ENCODE results near the gene MANEAL.

The MANEAL gene

DNA sequence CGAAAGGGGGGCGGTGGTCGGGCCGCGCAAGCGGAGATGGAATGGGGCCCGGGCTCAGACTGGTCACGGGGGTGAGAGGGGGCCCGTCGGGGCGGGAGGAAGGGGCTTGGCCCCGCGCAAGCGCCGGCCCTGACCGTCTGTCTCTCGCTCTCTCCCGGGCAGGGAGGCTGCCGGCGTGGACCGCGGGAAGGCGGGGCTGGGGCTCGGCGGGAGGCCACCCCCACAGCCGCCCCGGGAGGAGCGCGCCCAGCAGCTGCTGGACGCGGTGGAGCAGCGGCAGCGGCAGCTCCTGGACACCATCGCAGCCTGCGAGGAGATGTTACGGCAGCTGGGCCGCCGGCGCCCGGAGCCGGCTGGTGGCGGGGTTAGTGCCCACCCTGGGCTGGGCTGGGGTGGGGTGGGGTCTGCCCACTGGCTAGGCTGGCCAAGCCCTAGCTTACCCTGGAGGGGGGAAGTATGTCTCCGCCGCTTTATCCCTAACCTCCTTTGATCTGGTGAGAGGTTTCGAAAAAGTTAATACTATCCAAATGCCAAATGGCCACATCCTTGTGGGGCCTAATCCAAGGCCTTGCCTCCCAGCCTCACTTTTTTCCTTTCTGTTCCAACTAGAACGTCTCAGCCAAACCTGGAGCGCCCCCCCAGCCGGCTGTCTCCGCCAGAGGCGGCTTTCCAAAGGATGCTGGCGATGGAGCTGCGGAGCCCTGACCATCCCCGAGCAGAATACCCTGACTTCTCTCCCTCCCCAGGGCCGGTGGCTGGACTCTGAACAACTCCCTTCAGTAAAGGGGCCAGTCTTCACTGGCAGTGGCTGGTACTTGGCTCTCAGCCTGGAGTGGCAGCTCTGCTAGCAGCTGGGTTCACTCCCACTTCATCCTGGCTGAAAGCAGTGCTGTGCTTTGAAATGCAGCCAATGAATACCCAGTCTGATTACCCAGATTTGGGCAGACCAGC lies 15.0 kb downstream of the MANEAL start:
- peak in 1 of 2 donors; percentile 22 for DNase-seq
- Mint-ChIP-seq H3K27ac (peak overlapping the region; percentile 98 to 99), H3K27me3 (no peaks in the 10 kb centered on the region), H3K9me3 (no peaks in the 10 kb centered on the region), H3K4me1 (peaks cover 61% of the 10 kb centered on the region), H3K4me3 (peak overlapping the region; percentile 96 to 100)
- ATAC-seq = peak; percentile 72

DNA sequence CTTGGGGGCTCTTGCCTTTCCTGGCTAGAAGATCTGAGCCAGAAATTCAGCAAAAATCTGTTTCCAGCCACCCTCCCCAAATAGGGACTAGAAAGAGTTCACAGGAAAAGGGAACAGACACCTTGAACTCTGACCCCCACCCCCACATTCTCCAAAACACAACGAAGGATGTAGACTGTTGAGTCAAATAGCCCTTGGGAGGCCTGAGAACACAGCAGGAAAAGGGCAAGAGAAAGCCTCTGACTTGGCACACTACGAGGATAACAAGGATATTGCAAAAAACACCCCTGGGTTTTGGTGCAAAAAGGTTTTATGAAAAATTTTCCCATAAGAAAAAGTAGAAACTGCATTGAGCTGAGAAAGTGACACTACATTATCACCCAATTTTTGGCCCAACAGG lies 16.3 kb downstream of the MANEAL start:
- H3K4me3 Mint-ChIP-seq = no peak overlapping the region
- no peaks in the 10 kb centered on the region for H3K27me3 Mint-ChIP-seq
- no peak for DNase-seq
- H3K4me1 Mint-ChIP-seq = peaks cover 53% of the 10 kb centered on the region
- no peaks in the 10 kb centered on the region for H3K9me3 Mint-ChIP-seq
- no peak for ATAC-seq
- no peak overlapping the region for H3K27ac Mint-ChIP-seq

DNA sequence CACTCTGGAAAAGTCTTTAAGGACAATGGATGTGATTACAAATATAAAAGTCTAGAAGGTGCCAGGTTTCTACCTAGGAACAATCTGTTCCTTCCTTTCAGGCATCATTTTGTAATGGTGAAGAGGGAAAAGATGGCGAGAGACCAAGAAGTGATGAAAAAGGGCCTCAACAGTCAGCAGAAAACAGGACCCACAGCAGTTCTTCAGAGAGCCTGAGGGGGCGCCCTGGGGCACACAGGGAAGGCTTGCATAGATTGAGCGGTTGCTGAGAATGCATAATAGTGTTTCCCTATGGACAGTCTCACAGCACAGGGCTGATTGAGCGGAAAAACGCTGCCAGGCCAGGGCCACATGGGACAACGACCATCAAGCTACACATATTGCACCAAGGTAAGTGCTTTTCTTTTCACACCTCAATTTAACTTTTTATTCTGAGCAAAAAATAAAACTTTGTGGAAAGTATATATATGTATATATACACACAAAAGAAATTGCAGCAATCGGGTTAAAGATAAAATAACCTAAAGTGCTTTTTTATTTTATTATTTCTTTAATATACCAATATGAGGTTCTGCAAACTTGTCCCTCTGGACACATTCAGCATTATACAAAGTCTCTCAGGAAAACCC lies 17.5 kb downstream of the MANEAL start:
- no peaks in the 10 kb centered on the region for H3K27me3 Mint-ChIP-seq
- DNase-seq (peak; percentile 59 to 66), ATAC-seq (no peak)
- peaks cover 49% of the 10 kb centered on the region for H3K4me1 Mint-ChIP-seq
- no peak overlapping the region for H3K4me3 Mint-ChIP-seq
- H3K27ac Mint-ChIP-seq = no peak overlapping the region
- no peaks in the 10 kb centered on the region for H3K9me3 Mint-ChIP-seq

DNA sequence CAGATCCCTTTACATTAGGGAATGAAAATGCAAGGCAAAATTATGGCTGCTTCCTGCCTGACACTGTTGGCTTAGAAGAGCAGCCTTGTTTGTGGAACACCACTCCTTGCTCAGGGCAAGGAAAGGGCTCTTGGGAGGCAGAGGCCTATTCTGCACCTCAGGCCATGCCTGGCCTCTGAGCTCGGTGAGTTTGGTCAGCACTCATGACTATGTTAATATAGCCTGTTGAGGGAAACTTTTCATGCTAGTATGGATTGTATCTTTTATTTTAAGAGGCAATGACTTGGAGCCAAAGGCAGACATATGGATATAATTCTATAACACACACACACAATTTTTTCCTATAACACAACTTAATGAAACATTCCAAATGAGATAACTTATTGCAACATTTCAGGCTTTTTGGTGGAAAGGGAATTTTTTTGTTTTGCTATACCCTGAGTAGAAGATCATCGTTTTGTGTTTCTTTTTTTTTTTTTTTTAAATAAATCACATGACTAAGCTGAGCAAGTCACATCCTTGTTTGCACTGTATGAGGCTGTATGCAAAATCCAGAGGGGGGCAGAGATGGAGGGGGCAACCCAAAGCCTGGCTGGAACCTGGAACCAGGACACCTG lies 20.0 kb downstream of the MANEAL start:
- no peaks in the 10 kb centered on the region for H3K27me3 Mint-ChIP-seq
- H3K4me3 Mint-ChIP-seq = no peak overlapping the region
- H3K27ac Mint-ChIP-seq = no peak overlapping the region
- DNase-seq = no peak
- H3K9me3 Mint-ChIP-seq = no peaks in the 10 kb centered on the region
- peaks cover 32% of the 10 kb centered on the region for H3K4me1 Mint-ChIP-seq
- no peak for ATAC-seq

DNA sequence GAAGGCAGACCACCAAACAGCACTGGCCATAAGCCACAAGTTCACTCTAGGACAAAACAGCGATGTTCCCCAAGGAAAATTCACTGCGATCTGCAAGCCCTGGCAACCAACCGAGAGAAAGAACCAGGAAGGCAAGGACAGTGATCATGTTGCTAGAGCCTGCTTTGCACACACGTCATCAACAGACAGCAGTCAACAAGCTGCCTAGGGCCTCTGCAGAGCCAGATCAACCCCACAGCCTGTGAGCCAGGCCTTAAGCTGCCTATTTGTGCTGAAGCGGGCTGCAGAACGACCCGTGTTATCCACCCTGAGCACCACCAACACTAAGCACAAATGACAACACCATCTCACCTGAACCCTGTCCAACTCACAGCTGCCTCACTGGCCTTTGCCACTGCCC lies 20.6 kb downstream of the MANEAL start:
- Mint-ChIP-seq H3K27me3 (no peaks in the 10 kb centered on the region), H3K9me3 (no peaks in the 10 kb centered on the region), H3K27ac (no peak overlapping the region), H3K4me1 (peaks cover 26% of the 10 kb centered on the region), H3K4me3 (no peak overlapping the region)
- no peak for DNase-seq
- ATAC-seq = no peak

DNA sequence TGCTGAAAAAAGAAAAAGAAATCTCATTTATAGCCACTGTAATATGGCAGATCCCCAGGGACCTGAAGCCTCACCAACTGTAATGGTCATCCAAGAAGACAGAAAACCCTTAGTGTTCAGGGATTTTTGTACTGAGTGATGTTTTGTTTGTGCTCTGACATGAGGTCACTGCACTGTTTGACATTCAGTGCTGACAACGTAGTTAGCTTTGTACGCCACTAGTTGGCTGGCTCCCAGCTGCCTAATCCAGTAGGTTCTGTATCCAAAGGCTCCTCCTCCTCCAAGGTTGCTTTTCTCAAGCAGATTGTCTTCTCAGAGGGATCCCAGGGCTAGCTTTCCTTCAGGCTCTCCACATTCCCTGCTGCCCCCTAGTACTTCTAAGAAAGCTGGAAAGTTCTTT lies 23.8 kb downstream of the MANEAL start:
- DNase-seq (no peak), ATAC-seq (no peak)
- Mint-ChIP-seq H3K27me3 (no peaks in the 10 kb centered on the region), H3K9me3 (no peaks in the 10 kb centered on the region), H3K27ac (peak overlapping the region in 1 of 2 donors; percentile 84), H3K4me1 (no peaks in the 10 kb centered on the region), H3K4me3 (no peak overlapping the region)

DNA sequence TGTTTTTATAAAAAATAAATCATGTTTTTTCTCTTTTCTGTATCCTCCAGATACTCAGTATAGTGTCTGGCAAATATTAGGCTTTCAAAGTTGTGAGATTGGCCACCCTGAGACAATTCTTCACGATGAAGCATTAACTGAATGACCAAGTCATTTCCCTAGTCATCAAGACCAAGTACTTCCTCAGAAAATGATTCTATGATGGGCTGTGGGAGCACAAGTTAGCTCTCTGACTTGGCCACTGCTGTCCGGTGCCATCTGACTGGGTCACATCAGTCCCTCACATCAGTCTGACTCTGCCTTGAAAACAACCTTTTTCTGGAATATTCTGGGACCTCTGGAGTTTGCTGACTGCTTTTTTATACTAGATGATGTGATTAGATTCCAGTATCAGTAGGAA lies 27.8 kb downstream of the MANEAL start:
- Mint-ChIP-seq H3K27ac (no peak overlapping the region), H3K27me3 (no peaks in the 10 kb centered on the region), H3K9me3 (no peaks in the 10 kb centered on the region), H3K4me3 (no peak overlapping the region), H3K4me1 (peaks cover 17% of the 10 kb centered on the region)
- ATAC-seq = no peak
- no peak for DNase-seq

DNA sequence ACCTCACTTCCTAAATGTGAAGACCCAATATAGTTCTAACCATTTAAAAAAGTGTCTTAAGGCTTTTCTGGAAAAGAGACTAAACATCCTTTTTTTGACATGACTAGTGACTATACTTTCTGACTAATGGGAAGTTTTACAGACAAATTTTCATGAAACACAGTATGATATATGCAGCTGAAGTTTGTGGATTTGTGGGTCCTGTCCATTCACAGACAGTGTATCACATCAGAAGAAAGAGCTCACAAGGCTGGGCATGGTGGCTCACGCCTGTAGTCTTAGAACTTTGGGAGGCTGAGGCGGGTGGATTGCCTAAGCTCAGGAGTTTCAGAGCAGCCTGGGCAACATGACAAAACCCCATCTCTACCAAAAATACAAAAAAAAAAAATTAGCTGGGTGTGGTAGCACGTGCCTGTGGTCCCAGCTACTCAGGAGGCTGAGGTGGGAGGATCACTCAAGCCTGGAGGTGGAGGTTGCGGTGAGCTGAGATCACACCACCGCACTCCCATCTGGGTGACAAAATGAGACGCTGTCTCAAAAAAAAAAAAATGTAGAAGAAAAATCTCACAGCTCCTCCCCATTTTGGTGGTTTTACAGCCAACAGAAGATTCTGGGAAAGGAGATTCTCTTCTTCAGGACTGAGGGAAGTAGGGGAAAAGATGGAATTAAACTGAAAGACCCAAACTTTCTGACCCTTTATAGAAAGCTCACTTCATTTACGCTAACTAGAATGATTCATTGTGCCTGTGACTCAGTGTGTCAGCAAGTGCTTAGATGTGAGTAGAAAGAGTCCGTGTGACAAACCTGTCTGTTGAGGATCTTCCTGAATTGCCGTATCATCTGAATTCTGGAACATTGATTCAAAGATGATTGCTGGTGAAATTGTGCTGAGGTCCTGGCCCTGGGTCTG lies 29.5 kb downstream of the MANEAL start:
- H3K4me1 Mint-ChIP-seq = peaks cover 17% of the 10 kb centered on the region
- no peaks in the 10 kb centered on the region for H3K27me3 Mint-ChIP-seq
- no peak for DNase-seq
- H3K4me3 Mint-ChIP-seq = no peak overlapping the region
- no peak overlapping the region for H3K27ac Mint-ChIP-seq
- no peaks in the 10 kb centered on the region for H3K9me3 Mint-ChIP-seq
- no peak for ATAC-seq

DNA sequence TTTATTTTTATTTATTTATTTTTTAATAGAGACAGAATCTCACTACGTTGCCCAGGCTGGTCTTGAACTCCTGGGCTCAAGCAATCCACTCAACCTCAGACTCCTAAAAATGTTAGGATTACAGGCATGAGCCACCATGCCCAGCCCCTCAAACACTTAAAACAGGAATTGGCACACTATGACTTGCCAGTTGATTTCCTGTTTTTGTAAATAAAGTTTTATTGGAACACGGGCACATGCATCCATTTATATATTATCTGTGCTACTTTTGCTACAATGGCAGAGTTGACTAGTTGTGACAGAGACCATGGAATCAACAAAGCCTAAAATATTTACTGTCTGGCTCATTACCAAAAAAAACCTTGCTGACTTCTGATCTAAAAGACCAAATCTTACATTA lies 30.4 kb downstream of the MANEAL start:
- DNase-seq (no peak), ATAC-seq (no peak)
- Mint-ChIP-seq H3K27ac (no peak overlapping the region), H3K4me1 (peaks cover 17% of the 10 kb centered on the region), H3K9me3 (no peaks in the 10 kb centered on the region), H3K27me3 (no peaks in the 10 kb centered on the region), H3K4me3 (no peak overlapping the region)

DNA sequence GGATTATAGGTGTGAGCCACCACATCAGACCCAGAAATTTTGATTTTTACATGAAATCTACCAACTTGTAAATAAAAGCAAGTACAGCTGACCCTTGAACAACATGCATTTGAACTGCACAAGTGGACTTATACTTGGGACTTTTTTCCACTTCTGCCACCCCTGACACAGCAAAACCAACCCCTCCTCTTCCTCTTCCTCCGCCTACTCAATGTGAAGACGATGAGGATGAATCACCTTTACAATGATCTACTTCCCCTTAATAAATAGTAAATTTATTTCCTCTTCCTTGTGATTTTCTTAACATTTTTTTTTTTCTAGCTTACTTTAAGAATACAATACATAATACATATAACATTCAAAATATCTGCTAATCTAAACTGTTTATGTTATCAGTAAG lies 31.9 kb downstream of the MANEAL start:
- no peaks in the 10 kb centered on the region for H3K9me3 Mint-ChIP-seq
- DNase-seq = no peak
- no peak overlapping the region for H3K4me3 Mint-ChIP-seq

DNA sequence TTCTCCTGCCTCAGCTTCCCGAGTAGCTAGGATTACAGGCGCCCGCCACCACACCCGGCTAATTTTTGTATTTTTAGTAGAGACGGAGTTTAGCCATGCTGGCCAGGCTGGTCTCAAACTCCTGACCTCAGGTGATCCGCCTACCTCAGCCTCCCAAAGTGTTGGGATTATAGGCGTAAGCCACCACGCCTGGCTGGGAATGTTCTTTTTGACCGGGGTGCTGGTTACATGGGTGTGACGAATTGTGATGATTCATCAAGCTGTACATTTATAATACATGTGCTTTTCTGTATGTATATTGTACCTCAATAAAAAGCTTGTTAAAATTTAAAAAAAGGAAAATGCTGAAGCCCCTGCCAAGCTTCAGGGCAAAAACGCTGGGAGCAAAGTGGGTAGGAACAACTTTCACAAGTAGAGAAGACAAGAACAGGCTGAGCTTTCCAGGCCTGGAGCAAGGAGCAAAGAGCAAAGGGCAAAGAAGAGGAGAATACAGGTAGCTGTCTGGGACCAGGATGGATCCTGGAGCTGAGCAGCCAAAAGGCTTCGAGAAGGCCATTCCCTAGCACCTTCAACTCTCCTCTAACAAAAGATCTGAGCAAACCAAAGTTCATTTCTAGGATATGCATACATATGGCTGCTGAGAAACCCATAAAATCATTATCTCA lies 34.9 kb downstream of the MANEAL start:
- H3K4me1 Mint-ChIP-seq = peaks cover 17% of the 10 kb centered on the region
- ATAC-seq (no peak), DNase-seq (no peak)
- H3K9me3 Mint-ChIP-seq = no peaks in the 10 kb centered on the region
- no peaks in the 10 kb centered on the region for H3K27me3 Mint-ChIP-seq
- peak overlapping the region in 1 of 2 donors; percentile 54 for H3K27ac Mint-ChIP-seq
- no peak overlapping the region for H3K4me3 Mint-ChIP-seq

More for the DNA sequence above, 31.9 kb downstream of the MANEAL start:
- Mint-ChIP-seq H3K27me3 (no peaks in the 10 kb centered on the region), H3K4me1 (peaks cover 17% of the 10 kb centered on the region), H3K27ac (peak overlapping the region; percentile 13 to 67)
- ATAC-seq = no peak

DNA sequence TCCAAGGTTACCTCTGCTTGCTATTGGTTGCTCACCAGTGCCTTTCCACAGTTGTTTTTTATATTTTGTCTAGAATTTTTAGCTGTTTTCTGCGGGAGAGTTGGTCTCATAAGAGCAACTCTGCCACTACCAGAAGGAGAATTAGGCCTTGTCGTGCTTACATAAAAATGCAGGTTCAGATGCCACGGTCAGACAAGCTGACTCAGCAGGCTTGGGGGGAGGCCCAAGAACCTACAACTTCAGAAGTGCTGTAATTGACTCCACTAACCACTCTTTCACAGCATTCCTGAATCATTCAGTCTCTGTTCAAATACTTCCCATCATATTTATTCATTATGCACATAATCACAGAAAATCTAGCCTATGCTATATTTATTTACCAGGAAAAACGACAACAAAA lies 37.5 kb downstream of the MANEAL start:
- Mint-ChIP-seq H3K4me1 (peaks cover 2% of the 10 kb centered on the region), H3K4me3 (no peak overlapping the region), H3K27ac (no peak overlapping the region), H3K9me3 (no peaks in the 10 kb centered on the region), H3K27me3 (no peaks in the 10 kb centered on the region)
- ATAC-seq (no peak), DNase-seq (no peak)

DNA sequence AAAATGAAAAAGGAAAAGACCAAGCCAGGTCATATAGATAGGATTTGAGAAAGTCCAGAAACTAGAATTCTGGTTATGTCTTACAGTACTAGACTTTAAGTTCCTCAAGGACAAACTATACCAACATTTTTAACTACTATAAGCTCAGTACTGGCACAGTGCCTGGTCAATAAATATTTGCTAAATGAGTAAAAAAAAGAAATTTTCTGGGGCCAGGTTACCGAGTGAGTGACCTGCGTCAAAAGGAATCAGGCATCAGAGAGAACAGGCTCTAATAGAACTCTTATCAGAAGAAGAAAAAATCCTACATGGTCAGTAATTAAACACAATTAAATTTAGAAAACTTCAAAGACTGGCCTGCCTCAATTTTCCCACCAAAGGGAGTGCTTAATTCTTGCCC lies 38.2 kb downstream of the MANEAL start:
- Mint-ChIP-seq H3K27ac (no peak overlapping the region), H3K4me1 (no peaks in the 10 kb centered on the region), H3K9me3 (no peaks in the 10 kb centered on the region), H3K27me3 (no peaks in the 10 kb centered on the region), H3K4me3 (no peak overlapping the region)
- no peak for DNase-seq
- ATAC-seq = no peak

DNA sequence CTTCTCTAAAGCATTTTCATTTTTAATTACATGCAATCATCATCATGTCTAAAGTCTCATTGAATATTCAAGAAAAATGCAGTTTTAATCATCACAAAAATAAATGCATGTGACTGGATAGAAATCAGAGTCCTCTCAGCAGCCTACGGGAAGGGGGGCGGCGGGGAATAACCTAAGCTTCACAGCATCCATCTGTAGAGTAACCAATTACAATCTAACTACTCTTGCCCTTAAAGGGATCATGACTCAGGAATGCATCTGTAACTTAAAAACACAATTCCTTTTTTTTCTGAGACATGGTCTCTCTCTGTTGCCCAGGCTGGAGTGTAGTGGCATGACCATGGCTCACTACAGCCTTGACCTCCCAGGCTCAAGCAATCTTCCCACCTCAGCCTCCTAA lies 43.1 kb downstream of the MANEAL start:
- ATAC-seq = no peak
- H3K4me1 Mint-ChIP-seq = no peaks in the 10 kb centered on the region
- H3K27me3 Mint-ChIP-seq = no peaks in the 10 kb centered on the region
- no peaks in the 10 kb centered on the region for H3K9me3 Mint-ChIP-seq
- no peak overlapping the region for H3K4me3 Mint-ChIP-seq
- DNase-seq = no peak
- H3K27ac Mint-ChIP-seq = no peak overlapping the region

DNA sequence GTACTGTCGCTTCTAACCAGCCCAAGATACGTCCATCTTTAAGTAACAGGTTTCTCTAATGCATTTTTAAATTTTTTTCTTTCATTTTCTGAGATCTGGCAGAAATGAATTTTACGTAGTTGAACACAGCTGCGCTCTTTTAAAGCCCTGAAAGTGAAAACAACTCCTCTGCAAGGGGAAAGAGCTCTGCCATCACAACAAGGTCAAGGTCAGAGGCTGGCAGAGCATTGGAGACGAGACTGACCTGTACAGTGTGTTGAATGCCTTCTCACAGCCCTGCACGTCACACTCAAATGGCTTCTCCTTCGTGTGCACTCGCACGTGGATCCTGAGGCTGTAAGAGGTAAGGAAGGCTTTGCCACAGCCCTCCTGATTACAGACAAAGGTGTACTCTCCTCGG lies 46.0 kb downstream of the MANEAL start:
- H3K27me3 Mint-ChIP-seq = no peaks in the 10 kb centered on the region
- peaks cover 15% of the 10 kb centered on the region for H3K4me1 Mint-ChIP-seq
- ATAC-seq (no peak), DNase-seq (no peak)
- no peak overlapping the region for H3K27ac Mint-ChIP-seq
- H3K4me3 Mint-ChIP-seq = no peak overlapping the region
- H3K9me3 Mint-ChIP-seq = no peaks in the 10 kb centered on the region
